Large intestine (tissue), 12 donors: ENCODE results near the gene CBLN4. TPM values are rescaled to one million over a fixed set of nuclear protein-coding genes. Genes with fewer than 3 reads are reported as not detected.

Experiments used
- DNase-seq, 2 donors: peaks; one replicate each; pipeline versions ENCODE4 v3.0.0 to v3.0.0-alpha.2; 2013
- H3K27ac ChIP-seq: one replicate; pipeline ENCODE4 v1.5.1; 2013; ENCODE audit warnings: low read length
- H3K27me3 ChIP-seq: 2 replicates; pipeline ENCODE4 v1.6.1; 2013; ENCODE audit warnings: low read length; ENCODE audit not compliant: control insufficient read depth, insufficient read depth
- H3K36me3 ChIP-seq: 2 replicates; pipeline ENCODE4 v1.6.1; 2013; ENCODE audit warnings: low read length; ENCODE audit not compliant: control insufficient read depth, insufficient read depth
- H3K4me1 ChIP-seq: one replicate; pipeline ENCODE4 v1.6.1; 2013; ENCODE audit warnings: low read length; ENCODE audit not compliant: control insufficient read depth, insufficient read depth
- H3K4me3 ChIP-seq: one replicate; pipeline ENCODE4 v1.5.1; 2013; ENCODE audit warnings: low read length
- H3K9me3 ChIP-seq: one replicate; pipeline ENCODE4 v1.6.1; 2013; ENCODE audit warnings: mild to moderate bottlenecking, low read depth, low read length, moderate library complexity; ENCODE audit not compliant: control insufficient read depth
- WGBS: methylation state at CpG from one replicate; pipeline ENCODE4 v1.1.5; 2013; ENCODE audit warnings: low lambda C conversion rate; ENCODE audit not compliant: insufficient coverage; 5-methylcytosine and 5-hydroxymethylcytosine counted together
- long read RNA-seq, 11 donors: transcript quantifications; one replicate each; lab custom pipeline, GENCODE V29; 2026
- polyA plus RNA-seq: library from polyadenylated mRNA; unstranded; fragments of 120-200 nt; gene quantifications from one replicate; pipeline ENCODE4 v1.2.1, GENCODE V29; 2013

CBLN4 gene
- 1.6 TPM for polyA plus RNA-seq
- long read RNA-seq, donor 1, result 0 reads
- long read RNA-seq, donor 2, result 0 reads
- long read RNA-seq, donor 3, partial matches to known transcripts, result 0 of 1 reads
- long read RNA-seq, donor 3, other reads (novel, unspliced or antisense), result 0 of 1 reads
- long read RNA-seq, donor 4, result 0 reads
- long read RNA-seq, donor 5, result 0 reads
- long read RNA-seq, donor 6, result 0 reads
- long read RNA-seq, donor 7, result 0 reads
- long read RNA-seq, donor 8, partial matches to known transcripts, result 0 of 1 reads
- long read RNA-seq, donor 8, other reads (novel, unspliced or antisense), result 0 of 1 reads
- long read RNA-seq, donor 9, partial matches to known transcripts, result 0 of 1 reads
- long read RNA-seq, donor 9, other reads (novel, unspliced or antisense), result 0 of 1 reads
- long read RNA-seq, donor 10, result 0 reads
- long read RNA-seq, donor 11, result 0 reads

- no peaks in the 10 kb centered on the region for H3K36me3 ChIP-seq
- H3K4me3 ChIP-seq, result no peak within 1 kb of the TSS
- no peaks in the 10 kb centered on the region for H3K4me1 ChIP-seq
- peaks cover 4% of the 10 kb centered on the region for H3K9me3 ChIP-seq
- WGBS, result 0% methylated on average over 1 of the region's 29 CpGs
- peaks cover 44% of the 10 kb centered on the region for H3K27me3 ChIP-seq
- H3K27ac ChIP-seq, result no peak within 1 kb of the TSS
- no peak for DNase-seq
Observed at GRCh38 chr20:56005389-56005715, at the start of gene CBLN4. Gene CBLN4, minus strand, starts transcription at chr20:56005519. Its CDS starts 1,348 bp downstream, at chr20:56004171.

- H3K4me1 ChIP-seq, result no peaks in the 10 kb centered on the region
- H3K27ac ChIP-seq, result no peak overlapping the region
- H3K9me3 ChIP-seq, result no peaks in the 10 kb centered on the region
- H3K36me3 ChIP-seq, result no peaks in the 10 kb centered on the region
- no peak overlapping the region for H3K4me3 ChIP-seq
- DNase-seq, result no peak
- 83% methylated on average over 3 of the region's 6 CpGs for WGBS
- no peaks in the 10 kb centered on the region for H3K27me3 ChIP-seq
Observed at GRCh38 chr20:56043227-56043626, 37.9 kb upstream of the CBLN4 start.

GRCh38 chr20:56032251-56032650 is 26.9 kb upstream of the CBLN4 start:
- DNase-seq, result no peak
- peaks cover 2% of the 10 kb centered on the region for H3K9me3 ChIP-seq
- no peak overlapping the region for H3K27ac ChIP-seq
- H3K27me3 ChIP-seq, result no peaks in the 10 kb centered on the region
- H3K36me3 ChIP-seq, result no peaks in the 10 kb centered on the region
- H3K4me1 ChIP-seq, result no peaks in the 10 kb centered on the region
- WGBS, result no CpG with 5 or more reads among the region's 3 CpGs
- H3K4me3 ChIP-seq, result no peak overlapping the region

GRCh38 chr20:56018716-56019115 is 13.4 kb upstream of the CBLN4 start:
- no peak for DNase-seq
- no peak overlapping the region for H3K4me3 ChIP-seq
- WGBS, result no CpG with 5 or more reads among the region's 2 CpGs
- H3K9me3 ChIP-seq, result no peaks in the 10 kb centered on the region
- H3K36me3 ChIP-seq, result no peaks in the 10 kb centered on the region
- no peaks in the 10 kb centered on the region for H3K27me3 ChIP-seq
- H3K27ac ChIP-seq, result no peak overlapping the region
- no peaks in the 10 kb centered on the region for H3K4me1 ChIP-seq

GRCh38 chr20:56018194-56018593 is 12.9 kb upstream of the CBLN4 start:
- H3K4me1 ChIP-seq, result no peaks in the 10 kb centered on the region
- H3K36me3 ChIP-seq, result no peaks in the 10 kb centered on the region
- no peaks in the 10 kb centered on the region for H3K27me3 ChIP-seq
- no peaks in the 10 kb centered on the region for H3K9me3 ChIP-seq
- WGBS, result no CpG with 5 or more reads among the region's 3 CpGs
- H3K27ac ChIP-seq, result no peak overlapping the region
- H3K4me3 ChIP-seq, result no peak overlapping the region
- DNase-seq, result no peak

- DNase-seq, result no peak
- H3K4me3 ChIP-seq, result no peak overlapping the region
- no peaks in the 10 kb centered on the region for H3K9me3 ChIP-seq
- H3K27ac ChIP-seq, result no peak overlapping the region
- no peaks in the 10 kb centered on the region for H3K27me3 ChIP-seq
- H3K36me3 ChIP-seq, result no peaks in the 10 kb centered on the region
- no peaks in the 10 kb centered on the region for H3K4me1 ChIP-seq
- no CpG with 5 or more reads among the region's 2 CpGs for WGBS
Observed at GRCh38 chr20:56017560-56017959, 12.2 kb upstream of the CBLN4 start.

GRCh38 chr20:56014998-56015397 is 9.7 kb upstream of the CBLN4 start:
- Histone ChIP-seq H3K27me3 (no peaks in the 10 kb centered on the region), H3K9me3 (peaks cover 3% of the 10 kb centered on the region), H3K4me1 (no peaks in the 10 kb centered on the region), H3K4me3 (no peak overlapping the region), H3K27ac (no peak overlapping the region), H3K36me3 (no peaks in the 10 kb centered on the region)
- DNase-seq, result no peak
- WGBS, result no CpG with 5 or more reads among the region's 5 CpGs

- WGBS, result no CpG with 5 or more reads among the region's 2 CpGs
- Histone ChIP-seq H3K27me3 (no peaks in the 10 kb centered on the region), H3K36me3 (no peaks in the 10 kb centered on the region), H3K4me3 (no peak overlapping the region), H3K27ac (no peak overlapping the region), H3K9me3 (peaks cover 4% of the 10 kb centered on the region), H3K4me1 (no peaks in the 10 kb centered on the region)
- DNase-seq, result no peak
Observed at GRCh38 chr20:56014151-56014550, 8.8 kb upstream of the CBLN4 start.

GRCh38 chr20:56004611-56005388 is 519 bp downstream of the CBLN4 start:
- no peak overlapping the region for H3K27ac ChIP-seq
- no peaks in the 10 kb centered on the region for H3K36me3 ChIP-seq
- DNase-seq, result no peak
- H3K9me3 ChIP-seq, result no peaks in the 10 kb centered on the region
- no peak overlapping the region for H3K4me3 ChIP-seq
- no peaks in the 10 kb centered on the region for H3K4me1 ChIP-seq
- no CpG with 5 or more reads among the region's 70 CpGs for WGBS
- H3K27me3 ChIP-seq, result peaks cover 44% of the 10 kb centered on the region

- Histone ChIP-seq H3K27me3 (peaks cover 44% of the 10 kb centered on the region), H3K36me3 (no peaks in the 10 kb centered on the region), H3K4me3 (no peak overlapping the region), H3K27ac (no peak overlapping the region), H3K9me3 (no peaks in the 10 kb centered on the region), H3K4me1 (no peaks in the 10 kb centered on the region)
- no CpG with 5 or more reads among the region's 41 CpGs for WGBS
- DNase-seq, result no peak
Observed at GRCh38 chr20:56004007-56004406, 1.3 kb downstream of the CBLN4 start.
